Measurements from ENCODE around the gene LTB.

The LTB gene

GRCh38 chr6:31587791-31588777 lies 5.9 kb upstream of the LTB start:
- in situ Hi-C loops (cut with HindIII; ENCODE audit: low sequenced_read_pairs): no loop called here
- no peak overlapping the region for H3K4me3 ChIP-seq (ENCODE audit: low read depth, low read length)
- DNase-seq (ENCODE audit: low read depth): no peak
- no peak for TF ChIP-seq CTCF (IDR thresholded peaks at IDR 0.05; ENCODE audit: low read depth, low read length, missing control alignments)

GRCh38 chr6:31586599-31587281 lies 4.5 kb upstream of the LTB start:
- DNase-seq (ENCODE audit: low read depth): no peak
- in situ Hi-C loops (cut with HindIII; ENCODE audit: low sequenced_read_pairs): no loop called here
- H3K4me3 ChIP-seq (ENCODE audit: low read depth, low read length): no peak overlapping the region
- TF ChIP-seq CTCF (IDR thresholded peaks at IDR 0.05; ENCODE audit: low read depth, low read length, missing control alignments): no peak

GRCh38 chr6:31586008-31586407 lies 3.8 kb upstream of the LTB start, which contains the start of gene LST1:
Gene LST1 (plus strand): TSS chr6:31586277. CDS start chr6:31587300, 1,023 bp downstream.
- no peak within 1 kb of the TSS for H3K4me3 ChIP-seq (ENCODE audit: low read depth, low read length)
- in situ Hi-C loops (cut with HindIII; ENCODE audit: low sequenced_read_pairs): no loop called here
- DNase-seq (ENCODE audit: low read depth): no peak
- no peak for TF ChIP-seq CTCF (IDR thresholded peaks at IDR 0.05; ENCODE audit: low read depth, low read length, missing control alignments)

- no peak overlapping the region for H3K4me3 ChIP-seq (ENCODE audit: low read depth, low read length)
- TF ChIP-seq CTCF (IDR thresholded peaks at IDR 0.05; ENCODE audit: low read depth, low read length, missing control alignments): peak; percentile 13
- DNase-seq (ENCODE audit: low read depth): no peak
- in situ Hi-C loops (cut with HindIII; ENCODE audit: low sequenced_read_pairs): no loop called here
Observed at GRCh38 chr6:31585491-31585890, 3.3 kb upstream of the LTB start.

- peak overlapping the region; percentile 64 for H3K4me3 ChIP-seq (ENCODE audit: low read depth, low read length)
- no peak for DNase-seq (ENCODE audit: low read depth)
- no peak for TF ChIP-seq CTCF (IDR thresholded peaks at IDR 0.05; ENCODE audit: low read depth, low read length, missing control alignments)
- in situ Hi-C loops (cut with HindIII; ENCODE audit: low sequenced_read_pairs): no loop called here
Observed at GRCh38 chr6:31581434-31582229, 592 bp downstream of the LTB start.
